IPS-20b (cell line): ENCODE measurements around the gene FXYD7.
"Not testable (repeated sequence)": the region's sequence is repeated elsewhere in the genome, so short reads cannot be mapped to it uniquely, and the experiment has no call there.

Source experiments
- H3K27ac ChIP-seq: one replicate; pipeline ENCODE4 v1.5.1; 2013; ENCODE audit warnings: low read length
- H3K27me3 ChIP-seq: 2 replicates; pipeline ENCODE4 v1.6.1; 2013; ENCODE audit warnings: mild to moderate bottlenecking, low read length, inconsistent platforms; ENCODE audit not compliant: insufficient read depth
- H3K36me3 ChIP-seq: 2 replicates; pipeline ENCODE4 v1.6.1; 2013; ENCODE audit warnings: low read depth, mild to moderate bottlenecking, inconsistent platforms, low read length, moderate library complexity; ENCODE audit not compliant: insufficient read depth
- H3K4me1 ChIP-seq: 2 replicates; pipeline ENCODE4 v1.6.1; 2013; ENCODE audit warnings: mild to moderate bottlenecking, control low read depth, inconsistent platforms, low read length, moderate library complexity; ENCODE audit not compliant: insufficient read depth
- H3K4me3 ChIP-seq: 2 replicates; pipeline ENCODE4 v1.5.1; 2013; ENCODE audit warnings: mild to moderate bottlenecking, low read length, inconsistent platforms
- H3K9ac ChIP-seq: 2 replicates; pipeline ENCODE4 v1.6.1; 2013; ENCODE audit warnings: low read depth, mild to moderate bottlenecking, inconsistent platforms, low read length, moderate library complexity
- H3K9me3 ChIP-seq: 2 replicates; pipeline ENCODE4 v1.6.1; 2013; ENCODE audit warnings: mild to moderate bottlenecking, low read depth, low read length, inconsistent platforms; ENCODE audit not compliant: insufficient read depth

The FXYD7 gene, protein sequence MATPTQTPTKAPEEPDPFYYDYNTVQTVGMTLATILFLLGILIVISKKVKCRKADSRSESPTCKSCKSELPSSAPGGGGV

GRCh38 chr19:35143231-35143715 lies at the start of gene FXYD7:
Gene FXYD7, plus strand, starts transcription at chr19:35143255. Its CDS starts 79 bp downstream, at chr19:35143334.
- Histone ChIP-seq H3K36me3 (no peaks in the 10 kb centered on the region), H3K4me1 (peaks cover 13% of the 10 kb centered on the region; the same call in 1 of the 2 replicates), H3K9me3 (no peaks in the 10 kb centered on the region), H3K4me3 (peak within 1 kb of the TSS; percentile 81), H3K27ac (no peak within 1 kb of the TSS), H3K27me3 (peaks cover 46% of the 10 kb centered on the region), H3K9ac (peak within 1 kb of the TSS; percentile 53; the same call in 1 of the 2 replicates)

DNA sequence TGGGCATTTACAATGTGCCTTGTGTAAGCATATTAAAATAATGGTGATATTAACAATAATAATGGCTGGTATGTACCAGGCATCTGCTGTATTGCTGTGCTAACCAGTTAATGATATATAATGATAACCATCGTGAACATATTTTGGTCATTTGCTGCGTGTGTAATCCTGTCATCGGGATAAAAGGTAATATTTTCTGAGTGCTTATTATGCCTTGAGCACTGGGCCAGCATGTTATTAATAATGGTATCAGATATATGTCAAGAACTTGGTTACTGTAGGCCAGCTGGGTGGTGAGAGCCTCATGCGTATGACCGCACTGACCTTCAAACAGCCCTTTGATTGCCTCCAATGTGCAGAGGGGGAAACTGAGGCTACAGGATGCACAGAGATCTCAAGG lies 49.6 kb upstream of the FXYD7 start:
- Histone ChIP-seq H3K27ac (no peak overlapping the region), H3K4me1 (peaks cover 5% of the 10 kb centered on the region; the same call in 1 of the 2 replicates), H3K9me3 (no peaks in the 10 kb centered on the region), H3K27me3 (no peaks in the 10 kb centered on the region; the same call in 1 of the 2 replicates), H3K36me3 (no peaks in the 10 kb centered on the region), H3K4me3 (no peak overlapping the region), H3K9ac (no peak overlapping the region)

DNA sequence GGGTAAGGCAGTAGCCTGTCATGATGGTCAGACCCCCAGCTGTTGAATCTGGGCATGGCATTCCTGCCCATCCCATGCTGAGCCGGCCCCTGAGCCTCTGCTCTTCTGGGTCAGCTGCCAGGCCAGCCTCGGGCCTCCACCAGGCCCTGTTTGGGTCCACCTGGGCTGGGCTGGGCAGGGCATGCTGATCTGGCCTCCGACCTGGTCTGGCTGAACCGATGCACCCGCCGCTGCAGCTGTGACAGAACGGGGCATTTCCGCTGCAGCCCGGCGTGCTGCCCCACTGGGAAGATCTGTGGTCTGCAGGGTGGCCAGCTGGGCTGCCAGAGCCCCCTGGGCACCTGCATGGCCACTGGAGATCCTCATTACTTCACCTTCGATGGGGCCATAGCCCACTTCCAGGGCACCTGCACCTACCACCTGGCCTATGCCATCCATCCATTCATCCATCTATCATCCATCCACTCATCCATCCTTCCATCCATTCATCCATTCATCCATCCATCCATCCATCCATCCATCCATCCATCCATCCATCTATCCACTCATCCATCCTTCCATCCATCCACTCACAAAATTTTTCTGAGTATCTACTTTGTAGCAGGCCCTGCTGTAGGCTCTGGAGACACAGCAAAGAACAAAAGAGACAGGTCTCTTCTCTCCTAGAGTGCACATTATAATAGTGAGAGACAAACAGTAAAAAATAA lies 49.0 kb upstream of the FXYD7 start:
- Histone ChIP-seq H3K36me3 (no peaks in the 10 kb centered on the region), H3K9me3 (no peaks in the 10 kb centered on the region), H3K4me3 (no peak overlapping the region), H3K9ac (no peak overlapping the region), H3K27me3 (no peaks in the 10 kb centered on the region; the same call in 1 of the 2 replicates), H3K4me1 (peaks cover 3% of the 10 kb centered on the region; the same call in 1 of the 2 replicates), H3K27ac (no peak overlapping the region)

GRCh38 chr19:35094656-35095055 lies 48.4 kb upstream of the FXYD7 start:
- Histone ChIP-seq H3K27me3 (no peaks in the 10 kb centered on the region; the same call in 1 of the 2 replicates), H3K9me3 (no peaks in the 10 kb centered on the region)

GRCh38 chr19:35095667-35096368 lies 47.2 kb upstream of the FXYD7 start:
- Histone ChIP-seq H3K9ac (no peak overlapping the region), H3K27ac (no peak overlapping the region), H3K4me1 (no peaks in the 10 kb centered on the region; the same call in 1 of the 2 replicates), H3K27me3 (no peaks in the 10 kb centered on the region; the same call in 1 of the 2 replicates), H3K36me3 (no peaks in the 10 kb centered on the region), H3K4me3 (no peak overlapping the region), H3K9me3 (no peaks in the 10 kb centered on the region)

More at GRCh38 chr19:35094656-35095055, 48.4 kb upstream of the FXYD7 start:
- no peak overlapping the region for H3K27ac ChIP-seq
- H3K36me3 ChIP-seq: no peaks in the 10 kb centered on the region
- H3K4me3 ChIP-seq: no peak overlapping the region
- H3K9ac ChIP-seq: no peak overlapping the region
- peaks cover 3% of the 10 kb centered on the region; the same call in 1 of the 2 replicates for H3K4me1 ChIP-seq

GRCh38 chr19:35098413-35099049 lies 44.5 kb upstream of the FXYD7 start:
- Histone ChIP-seq H3K9me3 (no peaks in the 10 kb centered on the region), H3K36me3 (no peaks in the 10 kb centered on the region), H3K9ac (no peak overlapping the region), H3K27me3 (no peaks in the 10 kb centered on the region), H3K27ac (no peak overlapping the region), H3K4me1 (no peaks in the 10 kb centered on the region), H3K4me3 (no peak overlapping the region)

GRCh38 chr19:35099155-35099896 lies 43.7 kb upstream of the FXYD7 start:
- no peak overlapping the region for H3K4me3 ChIP-seq
- H3K9me3 ChIP-seq: no peaks in the 10 kb centered on the region
- H3K4me1 ChIP-seq: no peaks in the 10 kb centered on the region
- H3K36me3 ChIP-seq: no peaks in the 10 kb centered on the region
- no peaks in the 10 kb centered on the region for H3K27me3 ChIP-seq
- H3K27ac ChIP-seq: no peak overlapping the region
- H3K9ac ChIP-seq: no peak overlapping the region

- H3K9me3 ChIP-seq: no peaks in the 10 kb centered on the region
- H3K27ac ChIP-seq: no peak overlapping the region
- no peak overlapping the region for H3K9ac ChIP-seq
- H3K27me3 ChIP-seq: no peaks in the 10 kb centered on the region
- H3K36me3 ChIP-seq: no peaks in the 10 kb centered on the region
- H3K4me3 ChIP-seq: no peak overlapping the region
- H3K4me1 ChIP-seq: no peaks in the 10 kb centered on the region
Measured at GRCh38 chr19:35099897-35100275, 43.2 kb upstream of the FXYD7 start.

DNA sequence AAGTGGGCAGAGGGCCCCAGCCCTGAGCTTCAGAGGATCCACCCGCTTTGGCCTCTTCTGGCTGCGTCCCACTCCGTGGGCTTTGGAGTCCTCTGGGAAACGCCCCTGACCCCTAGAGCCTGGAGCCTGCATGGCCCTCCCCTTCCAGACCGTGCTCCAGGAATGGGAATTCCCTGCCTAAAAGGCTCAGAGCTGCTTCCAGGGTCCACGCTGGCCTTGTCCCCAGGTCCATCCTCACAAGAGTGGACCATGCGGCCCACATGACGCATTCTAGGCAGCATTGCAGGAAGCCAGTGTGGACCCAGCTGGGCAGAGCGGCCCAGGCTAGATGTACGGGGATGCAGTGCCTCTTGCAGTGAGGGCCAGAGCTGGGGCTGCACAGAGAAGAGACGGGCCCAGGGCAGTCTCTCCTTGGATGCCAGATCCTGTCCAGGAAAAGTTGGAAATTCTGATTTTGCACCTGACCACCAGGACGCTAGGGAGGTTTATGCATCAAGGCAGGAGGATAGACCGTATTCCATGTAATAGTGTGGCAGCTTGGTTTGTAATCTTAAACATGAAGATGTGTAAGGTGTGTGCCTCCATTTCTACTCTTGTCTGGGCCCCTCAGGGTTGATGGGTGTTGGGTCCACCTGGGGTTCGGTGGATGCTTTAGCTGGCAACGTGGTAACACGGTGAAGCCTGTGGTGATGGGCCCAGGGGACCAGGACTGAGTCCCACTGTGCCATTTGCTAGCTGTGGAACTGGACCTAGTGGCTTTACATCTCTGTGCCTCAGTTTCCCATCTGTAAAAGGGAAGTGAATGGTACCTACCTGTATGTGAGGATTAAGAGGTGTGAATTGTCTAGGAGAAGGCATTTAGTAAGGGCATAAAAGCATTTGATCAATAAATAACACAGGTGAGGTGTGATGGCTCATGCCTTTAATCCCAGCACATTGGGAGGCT lies 42.2 kb upstream of the FXYD7 start:
- Histone ChIP-seq H3K4me1 (no peaks in the 10 kb centered on the region), H3K27ac (no peak overlapping the region)

GRCh38 chr19:35101949-35102348 lies 41.1 kb upstream of the FXYD7 start:
- H3K27ac ChIP-seq, H3K4me1 ChIP-seq, H3K27me3 ChIP-seq, H3K9me3 ChIP-seq, H3K4me3 ChIP-seq, H3K9ac ChIP-seq, H3K36me3 ChIP-seq: not testable (repeated sequence)

More for the DNA sequence above, 42.2 kb upstream of the FXYD7 start:
- H3K9me3 ChIP-seq: no peaks in the 10 kb centered on the region
- no peaks in the 10 kb centered on the region for H3K36me3 ChIP-seq
- no peak overlapping the region for H3K9ac ChIP-seq
- H3K27me3 ChIP-seq: no peaks in the 10 kb centered on the region
- H3K4me3 ChIP-seq: no peak overlapping the region
